ENCODE measurements around the gene JAZF1.

The JAZF1 gene

GRCh38 chr7:28106321-28106829 is 74.2 kb downstream of the JAZF1 start:
- no peak for DNase-seq (ENCODE audit: low read depth in 2 of 2)

- DNase-seq (ENCODE audit: low read depth in 2 of 2) = no peak
Measured at GRCh38 chr7:28105234-28105633, 75.4 kb downstream of the JAZF1 start.

- no peak for DNase-seq (ENCODE audit: low read depth in 2 of 2)
Measured at GRCh38 chr7:28104811-28105210, 75.8 kb downstream of the JAZF1 start.

DNA sequence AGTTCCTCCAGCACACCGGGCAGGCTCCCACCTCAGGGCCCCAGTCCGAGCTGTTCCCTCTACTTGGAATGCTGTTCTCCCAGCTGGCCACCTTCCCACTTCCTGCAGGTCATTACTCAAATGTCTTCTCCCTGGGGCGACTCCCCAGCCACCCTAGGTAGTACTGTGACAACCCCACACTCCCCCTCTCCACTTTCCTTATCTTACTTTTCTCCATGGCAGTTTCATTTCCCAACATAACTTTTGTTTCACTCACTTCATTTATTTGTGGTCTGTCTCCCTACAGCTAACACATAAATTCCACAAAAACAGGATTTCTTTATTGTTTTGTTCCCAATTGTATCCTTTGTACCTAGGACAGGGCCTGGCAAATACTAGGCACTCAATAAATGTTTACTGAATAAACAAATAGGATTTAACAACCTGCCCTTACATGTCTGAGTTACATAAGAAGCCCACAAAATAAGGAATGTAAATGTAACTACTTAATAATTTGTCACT is 76.5 kb downstream of the JAZF1 start:
- DNase-seq (ENCODE audit: low read depth in 2 of 2) = no peak

- DNase-seq (ENCODE audit: low read depth in 2 of 2) = no peak
Measured at GRCh38 chr7:28102797-28103196, 77.8 kb downstream of the JAZF1 start.

DNA sequence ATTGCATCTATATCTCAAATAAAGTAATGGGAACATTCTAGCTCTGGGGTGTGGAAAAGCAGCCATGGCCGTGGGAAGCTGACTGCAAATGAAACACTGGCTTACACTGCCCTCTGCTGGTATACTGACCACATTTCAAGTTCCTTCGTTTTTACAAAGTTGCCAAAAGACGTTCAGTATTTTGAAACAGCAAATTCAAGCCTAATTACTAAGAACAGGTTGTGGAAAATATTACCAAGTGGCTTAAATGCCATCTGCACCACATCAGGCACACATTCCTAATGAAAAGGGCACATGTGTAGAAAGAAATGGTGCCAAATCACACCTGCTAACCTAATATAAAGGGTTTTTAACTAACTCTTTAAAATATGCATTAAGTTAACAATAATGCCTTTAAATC is 83.9 kb downstream of the JAZF1 start:
- DNase-seq (ENCODE audit: low read depth in 2 of 2) = peak in 1 of 2 donors; percentile 15

- no peak for DNase-seq (ENCODE audit: low read depth in 2 of 2)
Measured at GRCh38 chr7:28095231-28095630, 85.4 kb downstream of the JAZF1 start.

DNA sequence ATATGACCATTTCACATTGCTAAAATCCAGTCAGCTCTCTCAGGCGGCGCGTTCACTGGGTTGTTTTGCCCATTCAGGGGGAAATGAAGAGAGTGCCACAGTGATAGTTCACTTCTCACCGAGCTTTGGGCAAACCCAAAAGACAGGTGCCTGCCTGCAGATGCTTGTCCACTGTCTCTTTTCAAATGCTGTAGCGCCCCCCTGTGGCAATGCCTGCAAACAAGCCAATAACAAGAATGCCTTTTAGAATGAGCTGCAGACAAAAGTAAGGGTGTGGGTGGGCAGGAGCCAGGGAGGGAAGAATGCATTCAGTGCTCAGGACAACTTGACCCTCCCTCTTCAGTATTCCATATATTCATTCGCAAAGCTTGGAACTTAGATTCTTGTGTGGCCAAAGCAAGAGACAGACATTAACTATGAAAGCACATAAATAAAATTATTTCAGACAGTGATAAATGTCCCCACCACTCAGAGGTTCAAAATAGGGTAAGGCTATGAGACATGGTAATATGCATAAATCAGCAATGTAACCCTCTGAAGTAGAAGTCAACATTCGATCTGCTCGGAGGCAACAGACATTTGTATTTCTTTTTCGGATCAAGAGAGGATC is 86.9 kb downstream of the JAZF1 start:
- DNase-seq (ENCODE audit: low read depth in 2 of 2) = peak in 1 of 2 donors; percentile 12

- DNase-seq (ENCODE audit: low read depth in 2 of 2) = no peak
Measured at GRCh38 chr7:28091190-28091589, 89.4 kb downstream of the JAZF1 start.

- DNase-seq (ENCODE audit: low read depth in 2 of 2) = no peak
Measured at GRCh38 chr7:28088901-28089714, 91.5 kb downstream of the JAZF1 start.

- no peak for DNase-seq (ENCODE audit: low read depth in 2 of 2)
Measured at GRCh38 chr7:28088032-28088431, 92.6 kb downstream of the JAZF1 start.

GRCh38 chr7:28086198-28086597 is 94.4 kb downstream of the JAZF1 start:
- DNase-seq (ENCODE audit: low read depth in 2 of 2) = no peak

- DNase-seq (ENCODE audit: low read depth in 2 of 2) = no peak
Measured at GRCh38 chr7:28083998-28084985, 96.3 kb downstream of the JAZF1 start.

DNA sequence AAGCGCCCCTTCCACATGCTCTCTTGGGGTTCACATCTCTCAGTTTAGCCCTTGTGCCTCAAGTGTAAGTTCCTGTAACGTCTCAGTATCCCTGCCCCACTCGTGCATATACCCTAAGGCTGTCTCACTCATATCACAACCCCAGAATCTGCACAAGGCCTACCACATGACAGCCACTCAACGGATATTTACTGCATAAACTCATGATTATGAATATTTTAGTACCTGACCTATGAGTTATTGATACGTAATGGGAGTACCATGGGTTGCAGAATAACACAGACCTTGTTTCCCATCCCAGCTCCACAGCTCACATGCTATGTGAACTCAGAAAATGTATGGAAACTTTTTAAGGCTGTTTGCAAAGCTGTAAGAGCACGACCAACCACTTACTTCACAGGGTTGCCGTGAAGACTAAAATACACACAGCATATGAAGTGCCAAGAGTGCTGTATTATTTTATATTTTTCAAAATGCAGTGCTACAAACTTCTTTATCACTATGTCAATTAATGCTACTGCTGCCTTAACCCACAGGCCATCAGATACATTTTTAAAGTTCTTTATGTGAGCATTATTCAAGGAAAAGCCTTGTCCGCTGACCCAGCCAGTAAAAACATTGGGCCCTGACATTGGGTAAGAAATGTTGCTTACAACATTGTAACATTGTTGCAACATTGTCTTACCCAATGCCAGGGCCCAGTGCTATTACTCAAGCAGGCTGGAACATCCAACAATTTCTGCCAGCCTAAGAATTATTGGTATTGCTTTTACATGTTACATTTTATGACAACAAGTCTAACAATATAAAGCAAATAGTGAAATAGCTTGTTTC is 97.2 kb downstream of the JAZF1 start:
- no peak for DNase-seq (ENCODE audit: low read depth in 2 of 2)

- no peak for DNase-seq (ENCODE audit: low read depth in 2 of 2)
Measured at GRCh38 chr7:28082071-28082470, 98.5 kb downstream of the JAZF1 start.

- no peak for DNase-seq (ENCODE audit: low read depth in 2 of 2)
Measured at GRCh38 chr7:28081016-28081415, 99.6 kb downstream of the JAZF1 start.

- peak in 1 of 2 donors; percentile 23 for DNase-seq (ENCODE audit: low read depth in 2 of 2)
Measured at GRCh38 chr7:28078036-28078901, 102.3 kb downstream of the JAZF1 start.

- no peak for DNase-seq (ENCODE audit: low read depth in 2 of 2)
Measured at GRCh38 chr7:28077616-28078015, 103.0 kb downstream of the JAZF1 start.

- DNase-seq (ENCODE audit: low read depth in 2 of 2) = no peak
Measured at GRCh38 chr7:28076423-28077200, 104.0 kb downstream of the JAZF1 start.
